Measurements from ENCODE around the gene CLDN22.

Gene CLDN22

DNA sequence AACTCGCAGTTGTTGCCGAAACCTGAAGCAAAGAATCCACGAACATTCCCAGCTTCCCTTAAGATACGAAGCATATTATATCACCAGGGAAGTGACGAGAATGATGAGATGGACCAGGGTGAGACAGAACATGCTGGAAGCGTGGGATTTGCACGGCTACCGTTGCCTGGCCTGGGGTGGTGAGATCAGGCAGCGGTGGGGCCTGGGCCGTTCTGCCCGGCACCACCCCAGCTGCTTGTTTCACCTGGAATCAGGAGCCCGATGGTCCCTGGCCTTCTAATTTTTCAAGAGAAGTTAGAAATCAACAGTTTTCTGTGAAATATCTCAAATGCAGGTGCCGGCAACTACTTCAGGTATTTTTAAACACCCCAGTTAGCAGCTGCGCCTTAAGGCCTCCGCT, 5.7 kb downstream of the CLDN22 start:
- no peaks in the 10 kb centered on the region for H3F3A ChIP-seq (ENCODE audit: insufficient read depth)
- no peak overlapping the region for H3K9ac ChIP-seq (ENCODE audit: low read length)
- no peaks in the 10 kb centered on the region for H3K36me3 ChIP-seq (ENCODE audit: low read length)
- no peak overlapping the region for H3K4me2 ChIP-seq (ENCODE audit: low read depth, low read length, poor library complexity, severe bottlenecking)
- H3K9me2 ChIP-seq (replicated peaks; ENCODE audit: insufficient read depth, low read length): no peaks in the 10 kb centered on the region
- no peak overlapping the region for H3K4me3 ChIP-seq (ENCODE audit: insufficient read depth, low read length, poor library complexity, severe bottlenecking)
- H4K20me1 ChIP-seq (ENCODE audit: low read depth, low read length): no peaks in the 10 kb centered on the region
- H2AFZ ChIP-seq (ENCODE audit: low read depth, low read length, severe bottlenecking): no peak overlapping the region
- H3K9me3 ChIP-seq (ENCODE audit: insufficient read depth, low read length): no peaks in the 10 kb centered on the region
- no peaks in the 10 kb centered on the region for H3K27me3 ChIP-seq (ENCODE audit: low read length)
- no peaks in the 10 kb centered on the region for H3K79me2 ChIP-seq (ENCODE audit: insufficient read depth, low read length)
- TF ChIP-seq, protein P1, sequence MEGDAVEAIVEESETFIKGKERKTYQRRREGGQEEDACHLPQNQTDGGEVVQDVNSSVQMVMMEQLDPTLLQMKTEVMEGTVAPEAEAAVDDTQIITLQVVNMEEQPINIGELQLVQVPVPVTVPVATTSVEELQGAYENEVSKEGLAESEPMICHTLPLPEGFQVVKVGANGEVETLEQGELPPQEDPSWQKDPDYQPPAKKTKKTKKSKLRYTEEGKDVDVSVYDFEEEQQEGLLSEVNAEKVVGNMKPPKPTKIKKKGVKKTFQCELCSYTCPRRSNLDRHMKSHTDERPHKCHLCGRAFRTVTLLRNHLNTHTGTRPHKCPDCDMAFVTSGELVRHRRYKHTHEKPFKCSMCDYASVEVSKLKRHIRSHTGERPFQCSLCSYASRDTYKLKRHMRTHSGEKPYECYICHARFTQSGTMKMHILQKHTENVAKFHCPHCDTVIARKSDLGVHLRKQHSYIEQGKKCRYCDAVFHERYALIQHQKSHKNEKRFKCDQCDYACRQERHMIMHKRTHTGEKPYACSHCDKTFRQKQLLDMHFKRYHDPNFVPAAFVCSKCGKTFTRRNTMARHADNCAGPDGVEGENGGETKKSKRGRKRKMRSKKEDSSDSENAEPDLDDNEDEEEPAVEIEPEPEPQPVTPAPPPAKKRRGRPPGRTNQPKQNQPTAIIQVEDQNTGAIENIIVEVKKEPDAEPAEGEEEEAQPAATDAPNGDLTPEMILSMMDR (IDR thresholded peaks at IDR 0.05; ENCODE audit: insufficient read depth, low read length, poor library complexity, severe bottlenecking): no peak
- TF ChIP-seq EZH2phosphoT487 (conservative IDR thresholded peaks at IDR 0.05; ENCODE audit: low read length): no peak
- no peak overlapping the region for H3K27ac ChIP-seq (ENCODE audit: low read depth, low read length)

DNA sequence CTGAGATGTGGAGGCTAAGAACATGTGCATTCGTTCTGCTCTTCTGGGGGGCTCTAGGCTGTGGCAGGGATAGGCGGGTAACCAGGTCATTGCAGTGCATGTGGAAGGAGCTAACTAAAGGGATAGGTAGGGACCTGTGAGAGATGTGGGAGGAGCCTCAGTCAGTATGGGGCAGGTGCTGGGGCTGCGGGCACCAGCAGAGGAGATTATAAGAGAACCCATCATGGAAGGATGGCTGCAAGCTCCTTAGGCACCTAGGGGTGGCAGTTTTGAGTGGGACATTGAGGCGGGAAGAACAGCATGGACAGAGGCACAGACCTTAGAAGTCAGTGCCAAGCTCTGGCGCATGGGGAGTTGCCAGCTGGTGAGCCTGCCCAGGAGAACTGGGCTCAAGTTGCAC, 7.2 kb downstream of the CLDN22 start:
- Histone ChIP-seq H3K36me3 (ENCODE audit: low read length) (no peaks in the 10 kb centered on the region), H3K4me3 (ENCODE audit: insufficient read depth, low read length, poor library complexity, severe bottlenecking) (no peak overlapping the region), H2AFZ (ENCODE audit: low read depth, low read length, severe bottlenecking) (no peak overlapping the region), H3K27me3 (ENCODE audit: low read length) (no peaks in the 10 kb centered on the region; the same call in 1 of the 2 replicates), H3K4me2 (ENCODE audit: low read depth, low read length, poor library complexity, severe bottlenecking) (no peak overlapping the region), H3K79me2 (ENCODE audit: insufficient read depth, low read length) (no peaks in the 10 kb centered on the region), H3K27ac (ENCODE audit: low read depth, low read length) (no peak overlapping the region), H3K9me3 (ENCODE audit: insufficient read depth, low read length) (no peaks in the 10 kb centered on the region), H3K9ac (ENCODE audit: low read length) (no peak overlapping the region), H4K20me1 (ENCODE audit: low read depth, low read length) (no peaks in the 10 kb centered on the region), H3K9me2 (replicated peaks; ENCODE audit: insufficient read depth, low read length) (no peaks in the 10 kb centered on the region), H3F3A (ENCODE audit: insufficient read depth) (no peaks in the 10 kb centered on the region)
- TF ChIP-seq, protein P1 (IDR thresholded peaks at IDR 0.05; ENCODE audit: insufficient read depth, low read length, poor library complexity, severe bottlenecking): no peak
- no peak for TF ChIP-seq EZH2phosphoT487 (conservative IDR thresholded peaks at IDR 0.05; ENCODE audit: low read length)

- TF ChIP-seq, protein P1 (IDR thresholded peaks at IDR 0.05; ENCODE audit: insufficient read depth, low read length, poor library complexity, severe bottlenecking): no peak
- no peak for TF ChIP-seq EZH2phosphoT487 (conservative IDR thresholded peaks at IDR 0.05; ENCODE audit: low read length)
- Histone ChIP-seq H3K9ac (ENCODE audit: low read length) (no peak overlapping the region), H3K4me2 (ENCODE audit: low read depth, low read length, poor library complexity, severe bottlenecking) (no peak overlapping the region), H2AFZ (ENCODE audit: low read depth, low read length, severe bottlenecking) (no peak overlapping the region), H3K79me2 (ENCODE audit: insufficient read depth, low read length) (no peaks in the 10 kb centered on the region), H3K27ac (ENCODE audit: low read depth, low read length) (no peak overlapping the region), H3F3A (ENCODE audit: insufficient read depth) (no peaks in the 10 kb centered on the region), H3K36me3 (ENCODE audit: low read length) (no peaks in the 10 kb centered on the region), H3K9me3 (ENCODE audit: insufficient read depth, low read length) (no peaks in the 10 kb centered on the region), H3K9me2 (replicated peaks; ENCODE audit: insufficient read depth, low read length) (no peaks in the 10 kb centered on the region), H3K4me3 (ENCODE audit: insufficient read depth, low read length, poor library complexity, severe bottlenecking) (no peak overlapping the region), H3K27me3 (ENCODE audit: low read length) (no peaks in the 10 kb centered on the region; the same call in 1 of the 2 replicates), H4K20me1 (ENCODE audit: low read depth, low read length) (no peaks in the 10 kb centered on the region)
Measured at GRCh38 chr4:183306811-183307210, 13.3 kb downstream of the CLDN22 start.
